Measurements from ENCODE around the gene CALU. TPM values are rescaled to one million over a fixed set of nuclear protein-coding genes. Genes with fewer than 3 reads are reported as not detected.
A peak's percentile ranks its signal among the peaks of the same experiment; 100 is the strongest.

The CALU gene
- polyA plus RNA-seq, 1 donor (not counting 4 experiments of a cell fraction or from before 2014, with no cell fraction given) = 155 TPM

- H3K4me2 ChIP-seq (ENCODE audit: control insufficient read depth, extremely low read depth, insufficient read depth, low read depth, low read length) = no peak overlapping the region
- H2AFZ ChIP-seq (ENCODE audit: control insufficient read depth, low read length) = no peak overlapping the region
- no peaks in the 10 kb centered on the region for H4K20me1 ChIP-seq (ENCODE audit: control insufficient read depth, extremely low read depth, insufficient read depth, low read length)
- no peaks in the 10 kb centered on the region for H3K79me2 ChIP-seq (ENCODE audit: control insufficient read depth, insufficient read depth, low read length)
- no peak overlapping the region for H3K4me3 ChIP-seq (ENCODE audit: control insufficient read depth in 2 of 3, extremely low read depth in 1 of 3, insufficient read depth in 2 of 3, low read depth in 1 of 3, low read length in 3 of 3)
- no peaks in the 10 kb centered on the region for H3K4me1 ChIP-seq (ENCODE audit: control insufficient read depth, extremely low read depth, insufficient read depth, low read length)
- H3K9me1 ChIP-seq (ENCODE audit: control insufficient read depth, extremely low read depth, insufficient read depth, low read length) = no peaks in the 10 kb centered on the region
- no peaks in the 10 kb centered on the region for H3K36me3 ChIP-seq (ENCODE audit: control insufficient read depth in 2 of 2, extremely low read depth in 1 of 2, insufficient read depth in 2 of 2, low read length in 2 of 2)
- H3K27me3 ChIP-seq (ENCODE audit: control insufficient read depth, extremely low read depth, insufficient read depth, low read length) = peaks cover 28% of the 10 kb centered on the region
- no peak overlapping the region for H3K27ac ChIP-seq (ENCODE audit: control insufficient read depth, insufficient read depth, low read length)
- no peak for TF ChIP-seq EZH2 (IDR thresholded peaks at IDR 0.05; ENCODE audit: low read length)
- no peak for TF ChIP-seq CTCF (optimal IDR thresholded peaks at IDR 0.05 in 1 of 3, IDR thresholded peaks at IDR 0.05 in 1 of 3, conservative IDR thresholded peaks at IDR 0.05 in 1 of 3; ENCODE audit: extremely low read depth in 1 of 3, insufficient read depth in 2 of 3, low read length in 3 of 3)
- no peak overlapping the region for H3K9ac ChIP-seq (ENCODE audit: control insufficient read depth, extremely low read depth, insufficient read depth, low read length)
- H3K9me3 ChIP-seq (ENCODE audit: control insufficient read depth, low read depth, low read length) = no peaks in the 10 kb centered on the region
- no peak for DNase-seq (ENCODE audit: low read depth, low spot score)
- FAIRE-seq = no peak
- dilution Hi-C loops (cut with MboI; ENCODE audit: extremely low pct_ligation_motif_present, low sequenced_read_pairs) = no loop called here
Measured at GRCh38 chr7:128793181-128793547, 54.0 kb downstream of the CALU start.

GRCh38 chr7:128794020-128794419 lies 54.9 kb downstream of the CALU start:
- H3K4me1 ChIP-seq (ENCODE audit: control insufficient read depth, extremely low read depth, insufficient read depth, low read length) = no peaks in the 10 kb centered on the region
- H4K20me1 ChIP-seq (ENCODE audit: control insufficient read depth, extremely low read depth, insufficient read depth, low read length) = no peaks in the 10 kb centered on the region
- no peaks in the 10 kb centered on the region for H3K36me3 ChIP-seq (ENCODE audit: control insufficient read depth in 2 of 2, extremely low read depth in 1 of 2, insufficient read depth in 2 of 2, low read length in 2 of 2)
- no peak overlapping the region for H2AFZ ChIP-seq (ENCODE audit: control insufficient read depth, low read length)
- H3K27ac ChIP-seq (ENCODE audit: control insufficient read depth, insufficient read depth, low read length) = no peak overlapping the region
- no peak overlapping the region for H3K9ac ChIP-seq (ENCODE audit: control insufficient read depth, extremely low read depth, insufficient read depth, low read length)
- no peak overlapping the region for H3K4me2 ChIP-seq (ENCODE audit: control insufficient read depth, extremely low read depth, insufficient read depth, low read depth, low read length)
- H3K9me1 ChIP-seq (ENCODE audit: control insufficient read depth, extremely low read depth, insufficient read depth, low read length) = no peaks in the 10 kb centered on the region
- TF ChIP-seq EZH2 (IDR thresholded peaks at IDR 0.05; ENCODE audit: low read length) (no peak), CTCF (optimal IDR thresholded peaks at IDR 0.05 in 1 of 3, IDR thresholded peaks at IDR 0.05 in 1 of 3, conservative IDR thresholded peaks at IDR 0.05 in 1 of 3; ENCODE audit: extremely low read depth in 1 of 3, insufficient read depth in 2 of 3, low read length in 3 of 3) (peak in 1 of 3 experiments; percentile 16)
- H3K9me3 ChIP-seq (ENCODE audit: control insufficient read depth, low read depth, low read length) = no peaks in the 10 kb centered on the region
- no peaks in the 10 kb centered on the region for H3K79me2 ChIP-seq (ENCODE audit: control insufficient read depth, insufficient read depth, low read length)
- FAIRE-seq (no peak), DNase-seq (ENCODE audit: low read depth, low spot score) (no peak)
- no peak overlapping the region for H3K4me3 ChIP-seq (ENCODE audit: control insufficient read depth in 2 of 3, extremely low read depth in 1 of 3, insufficient read depth in 2 of 3, low read depth in 1 of 3, low read length in 3 of 3)
- dilution Hi-C loops (cut with MboI; ENCODE audit: extremely low pct_ligation_motif_present, low sequenced_read_pairs) = no loop called here
- H3K27me3 ChIP-seq (ENCODE audit: control insufficient read depth, extremely low read depth, insufficient read depth, low read length) = peaks cover 20% of the 10 kb centered on the region

Data from keratinocyte (primary cell).